KOPT-K1 (cell line): ENCODE measurements around the gene CCDC158.

Experiments used
- H3K27ac ChIP-seq: fragments of 200-600 bp; sonication (generic); 2 replicates; pipeline ENCODE4 v1.5.1; 2016; ENCODE audit warnings: antibody characterized with exemption, mild to moderate bottlenecking, low read depth, low read length; ENCODE audit not compliant: poor library complexity, severe bottlenecking
- H3K36me3 ChIP-seq: fragments of 200-600 bp; sonication (generic); 2 replicates; pipeline ENCODE4 v1.5.1; 2017; ENCODE audit warnings: antibody characterized with exemption, mild to moderate bottlenecking, low read length, moderate library complexity; ENCODE audit not compliant: insufficient read depth
- H3K9me3 ChIP-seq: fragments of 200-600 bp; sonication (generic); 2 replicates; pipeline ENCODE4 v1.5.1; 2017; ENCODE audit warnings: antibody characterized with exemption, low read length, mild to moderate bottlenecking; ENCODE audit not compliant: insufficient read depth, poor library complexity, severe bottlenecking

The CCDC158 gene

DNA sequence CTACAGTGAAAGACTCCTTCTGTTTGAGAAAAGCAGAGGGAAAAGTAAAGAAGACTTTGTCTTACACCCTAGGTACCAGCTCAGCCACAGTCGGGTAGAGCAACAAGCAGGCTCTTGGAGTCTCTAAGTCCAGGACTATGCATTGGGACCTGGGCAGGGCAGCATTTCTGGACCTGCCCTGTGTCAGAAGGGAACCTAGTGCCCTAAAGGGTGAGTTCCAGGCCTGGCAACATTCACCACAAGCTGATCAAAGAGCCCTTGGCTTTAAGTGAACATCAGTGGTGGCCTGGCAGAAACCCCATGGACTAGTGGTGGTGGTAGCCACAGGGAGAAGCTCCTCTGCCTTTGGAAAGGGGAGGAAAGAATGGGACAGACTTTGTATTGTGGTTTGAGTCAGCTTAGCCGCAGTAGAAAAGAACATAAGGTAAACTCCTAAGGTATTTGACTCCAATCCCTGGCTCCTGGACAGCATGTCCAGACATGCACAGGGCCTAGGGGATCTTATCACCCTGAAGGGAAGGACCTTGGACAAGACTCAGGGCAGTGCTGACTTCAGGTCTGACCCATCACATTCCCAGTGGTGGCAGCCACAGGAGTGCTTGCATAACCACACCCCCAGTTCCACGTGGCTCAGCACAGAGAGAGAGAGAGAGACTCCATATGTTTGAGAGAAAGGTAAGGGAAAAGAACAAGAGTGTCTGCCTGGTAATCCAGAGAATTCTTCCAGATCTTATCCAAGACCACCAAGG is 32.6 kb downstream of the CCDC158 start:
- Histone ChIP-seq H3K36me3 (no peaks in the 10 kb centered on the region), H3K9me3 (no peaks in the 10 kb centered on the region)

GRCh38 chr4:76386566-76387305 is 34.2 kb downstream of the CCDC158 start:
- no peaks in the 10 kb centered on the region for H3K36me3 ChIP-seq
- H3K9me3 ChIP-seq, result no peaks in the 10 kb centered on the region
- H3K27ac ChIP-seq, result no peak overlapping the region

More for the DNA sequence above, 32.6 kb downstream of the CCDC158 start:
- no peak overlapping the region for H3K27ac ChIP-seq

- no peak overlapping the region for H3K27ac ChIP-seq
These were observed 35.0 kb downstream of the CCDC158 start for GRCh38 chr4:76385974-76386373.

DNA sequence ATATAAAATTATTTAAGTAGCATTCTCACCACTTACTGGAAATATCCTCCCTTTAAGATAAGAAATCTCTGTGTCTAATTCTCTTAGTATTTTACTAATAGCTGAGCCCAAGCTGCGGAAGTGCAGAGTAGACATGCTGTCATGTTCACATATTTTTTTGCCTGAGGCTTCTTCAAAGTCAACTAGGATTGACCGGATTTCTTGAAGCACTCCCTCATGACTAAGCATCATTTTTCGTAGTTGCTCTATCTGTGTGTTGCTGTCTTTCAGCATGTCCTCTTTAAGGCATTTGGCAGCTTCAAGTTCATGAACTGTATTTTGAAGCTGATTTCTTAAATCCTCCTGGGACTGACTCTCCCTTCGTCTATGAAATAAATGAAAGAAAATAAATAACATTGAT is 36.9 kb downstream of the CCDC158 start:
- Histone ChIP-seq H3K27ac (no peak overlapping the region), H3K9me3 (no peaks in the 10 kb centered on the region), H3K36me3 (no peaks in the 10 kb centered on the region)

More at GRCh38 chr4:76385974-76386373, 35.0 kb downstream of the CCDC158 start:
- Histone ChIP-seq H3K9me3 (no peaks in the 10 kb centered on the region), H3K36me3 (no peaks in the 10 kb centered on the region)

DNA sequence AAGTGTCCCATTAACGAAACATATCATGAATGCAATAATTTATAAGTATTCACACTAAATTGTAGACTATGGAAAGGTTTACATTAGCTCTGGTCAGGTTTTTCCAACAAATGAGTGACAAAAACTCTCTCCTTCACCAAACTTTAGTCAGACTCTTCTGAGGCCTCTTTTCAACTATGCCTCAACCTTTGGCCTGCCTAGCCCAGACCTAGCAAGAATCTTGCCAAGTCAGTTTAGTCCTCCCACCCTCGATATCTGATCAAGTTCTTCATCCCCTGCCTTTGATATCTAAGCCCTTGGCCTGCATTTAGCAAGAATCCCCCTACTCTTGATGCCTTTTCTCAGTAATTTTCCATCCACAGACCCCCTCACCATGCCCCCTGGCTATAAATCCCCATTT is 37.9 kb downstream of the CCDC158 start:
- no peak overlapping the region for H3K27ac ChIP-seq
- no peaks in the 10 kb centered on the region for H3K9me3 ChIP-seq
- no peaks in the 10 kb centered on the region for H3K36me3 ChIP-seq

DNA sequence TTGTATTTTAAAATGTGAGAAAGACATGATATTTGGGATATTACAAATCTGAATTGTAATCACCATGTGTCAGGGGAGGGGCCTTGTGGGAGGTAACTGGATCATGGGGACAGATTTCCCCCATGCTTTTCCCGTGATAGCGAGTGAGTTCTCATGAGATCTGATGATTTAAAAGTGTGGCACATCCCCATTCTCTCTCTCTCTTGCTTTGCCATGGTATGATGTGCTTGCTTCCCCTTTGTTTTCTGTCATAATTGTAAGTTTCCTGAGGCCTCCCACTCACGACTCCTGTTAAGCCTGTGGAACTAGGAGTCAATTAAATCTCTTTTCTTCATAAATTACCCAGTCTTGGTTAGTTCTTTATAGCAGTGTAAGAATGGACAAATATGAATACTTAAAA is 39.0 kb downstream of the CCDC158 start:
- no peaks in the 10 kb centered on the region for H3K36me3 ChIP-seq
- H3K9me3 ChIP-seq, result no peaks in the 10 kb centered on the region
- H3K27ac ChIP-seq, result no peak overlapping the region

DNA sequence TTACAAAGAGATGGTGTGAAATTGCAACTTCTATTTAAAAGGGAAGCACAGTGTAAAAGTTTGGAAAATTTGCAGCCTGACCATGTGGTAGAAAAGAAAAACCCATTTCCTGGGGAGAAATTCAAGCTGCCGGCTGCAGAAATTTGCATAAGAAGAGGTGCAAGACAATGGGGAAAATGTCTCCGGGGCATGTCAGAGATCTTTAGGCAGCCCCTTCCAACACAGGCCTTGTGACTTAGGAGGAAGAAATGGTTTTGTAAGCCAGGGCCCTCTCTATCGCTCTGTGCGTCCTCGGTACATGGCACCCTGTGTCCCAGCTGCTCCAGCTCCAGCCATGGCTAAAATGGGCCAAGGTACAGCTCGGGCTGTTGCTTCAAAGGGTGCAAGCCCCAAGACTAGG is 40.4 kb downstream of the CCDC158 start:
- H3K27ac ChIP-seq, result no peak overlapping the region
- no peaks in the 10 kb centered on the region for H3K9me3 ChIP-seq
- H3K36me3 ChIP-seq, result no peaks in the 10 kb centered on the region

GRCh38 chr4:76377911-76378310 is 43.0 kb downstream of the CCDC158 start:
- Histone ChIP-seq H3K36me3 (no peaks in the 10 kb centered on the region), H3K27ac (no peak overlapping the region), H3K9me3 (no peaks in the 10 kb centered on the region)

DNA sequence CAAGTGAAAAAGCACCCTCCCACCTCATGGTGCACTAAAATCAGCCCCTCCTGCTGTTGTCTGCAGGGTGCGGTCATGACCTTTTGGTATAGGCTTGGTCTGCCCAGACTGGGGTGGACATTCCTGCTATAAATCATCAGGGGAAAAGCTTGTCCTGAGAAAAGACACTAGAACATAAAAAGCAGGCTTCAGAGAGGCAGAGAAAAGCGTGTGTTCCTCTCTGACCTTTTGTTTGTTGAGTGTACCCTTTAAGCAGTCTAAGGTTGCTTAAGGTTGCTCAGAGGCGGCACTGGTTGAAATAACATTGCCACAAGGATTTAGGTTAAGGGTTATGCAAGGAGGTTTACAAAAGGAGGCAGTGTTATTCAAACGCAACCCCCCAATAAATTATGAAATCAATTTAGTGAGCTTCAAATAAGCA is 43.5 kb downstream of the CCDC158 start:
- H3K27ac ChIP-seq, result no peak overlapping the region
- no peaks in the 10 kb centered on the region for H3K36me3 ChIP-seq
- H3K9me3 ChIP-seq, result no peaks in the 10 kb centered on the region

DNA sequence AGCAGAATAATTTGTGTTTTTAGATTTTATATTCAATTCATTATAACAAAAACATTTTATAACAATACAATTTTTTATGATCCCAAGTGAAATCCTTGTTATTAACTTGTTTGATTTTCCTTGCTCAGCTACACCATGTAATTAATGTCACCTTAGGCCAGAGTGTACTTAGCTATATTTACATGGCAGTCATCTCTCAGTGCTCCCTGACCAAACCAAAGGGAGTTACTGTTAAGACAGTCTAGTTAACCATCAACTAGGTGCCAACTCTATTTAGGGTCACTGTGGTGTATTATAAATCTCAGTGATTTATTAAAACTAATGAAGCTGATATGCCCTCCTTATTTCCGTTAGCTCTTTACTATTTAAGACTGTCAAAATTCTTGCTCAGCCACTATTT is 44.4 kb downstream of the CCDC158 start:
- Histone ChIP-seq H3K36me3 (no peaks in the 10 kb centered on the region), H3K27ac (no peak overlapping the region), H3K9me3 (no peaks in the 10 kb centered on the region)

DNA sequence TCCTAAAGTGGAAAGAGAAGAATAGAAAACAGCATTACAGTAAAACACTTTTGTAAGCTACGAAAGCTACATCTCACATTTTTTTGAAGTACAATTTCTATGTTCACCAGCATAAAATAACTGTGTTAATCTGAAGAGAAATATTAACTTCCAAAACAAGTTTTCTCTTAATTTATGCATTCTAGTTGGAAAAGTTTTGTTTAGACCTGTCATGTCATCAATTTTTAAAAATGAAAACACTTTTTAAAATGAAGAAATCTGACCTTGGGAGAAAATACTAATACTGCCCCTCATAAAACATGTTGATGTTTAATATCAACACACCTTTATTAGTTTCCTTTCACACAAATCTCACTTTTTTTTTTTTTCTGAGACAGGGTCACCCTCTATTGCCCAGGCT is 45.2 kb downstream of the CCDC158 start:
- Histone ChIP-seq H3K27ac (no peak overlapping the region), H3K36me3 (no peaks in the 10 kb centered on the region)

DNA sequence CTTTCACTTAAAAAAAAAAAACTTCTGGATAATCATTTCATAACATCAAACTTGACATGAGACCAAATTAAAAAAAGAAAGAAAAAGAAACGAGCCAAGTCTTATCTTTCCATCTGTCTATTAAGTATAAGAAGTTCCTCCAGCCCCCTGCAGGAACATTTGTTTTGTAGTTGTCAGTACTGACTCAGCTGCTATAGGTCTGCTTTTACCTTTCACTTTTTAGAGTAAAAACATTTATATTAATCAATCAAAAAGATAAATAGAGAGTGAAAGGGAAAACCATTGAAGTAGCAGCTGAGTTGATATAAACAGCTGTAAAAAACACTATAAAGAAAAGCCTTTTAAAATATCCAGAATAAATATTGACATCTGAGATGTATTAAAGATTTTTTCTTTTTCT is 46.1 kb downstream of the CCDC158 start:
- H3K27ac ChIP-seq, result no peak overlapping the region
- H3K9me3 ChIP-seq, result no peaks in the 10 kb centered on the region
- H3K36me3 ChIP-seq, result no peaks in the 10 kb centered on the region

More for the DNA sequence above, 45.2 kb downstream of the CCDC158 start:
- H3K9me3 ChIP-seq, result no peaks in the 10 kb centered on the region

DNA sequence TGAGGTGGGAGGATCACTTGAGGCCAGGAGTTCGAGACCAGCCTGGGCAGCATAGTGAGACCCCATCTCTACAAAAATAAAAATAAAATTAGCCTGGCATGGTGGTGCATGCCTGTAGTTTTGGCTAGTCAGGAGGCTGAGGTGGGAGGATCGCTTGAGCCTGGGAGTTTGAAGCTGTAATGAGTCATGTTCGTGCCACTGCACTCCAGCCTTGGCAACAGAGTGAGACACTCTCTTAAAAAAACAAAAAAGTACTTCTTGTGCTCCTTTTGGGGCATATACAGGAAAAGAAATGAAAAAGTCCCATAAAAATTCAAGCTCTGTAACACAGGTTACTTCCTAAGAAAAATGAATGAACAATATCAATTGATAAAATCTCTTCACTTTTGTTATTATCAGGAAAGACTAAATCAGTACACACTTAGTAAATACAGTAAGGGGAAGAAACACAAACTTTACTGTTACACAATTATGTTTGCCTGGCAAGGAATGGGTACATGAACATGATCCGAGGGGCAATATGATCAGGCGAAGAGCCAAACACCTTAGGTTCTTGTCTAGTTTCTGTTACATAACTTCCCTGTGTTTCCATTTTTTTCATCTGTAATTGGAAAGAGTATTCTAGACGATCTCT is 46.9 kb downstream of the CCDC158 start:
- no peak overlapping the region for H3K27ac ChIP-seq
- H3K36me3 ChIP-seq, result no peaks in the 10 kb centered on the region
- no peaks in the 10 kb centered on the region for H3K9me3 ChIP-seq

DNA sequence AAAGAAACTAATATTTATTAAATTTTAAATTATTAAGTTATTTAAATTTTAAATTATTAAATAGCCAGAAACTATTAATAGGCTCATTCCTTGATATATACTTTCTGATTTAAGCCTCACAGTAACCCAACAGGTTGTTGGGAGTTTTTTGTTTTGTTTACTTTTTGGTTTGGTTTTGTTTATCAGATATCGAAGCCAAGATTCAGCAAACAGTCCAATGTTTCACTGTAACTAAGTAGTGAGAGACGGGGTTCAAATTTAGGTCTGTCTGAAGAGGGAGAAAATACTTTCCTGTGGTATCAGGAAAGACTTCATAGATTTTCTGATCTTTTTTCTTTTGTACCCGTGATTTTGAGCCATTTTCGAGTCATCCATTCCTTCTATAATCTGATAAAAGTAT is 54.2 kb downstream of the CCDC158 start:
- H3K36me3 ChIP-seq, result no peaks in the 10 kb centered on the region
- H3K27ac ChIP-seq, result no peak overlapping the region
- H3K9me3 ChIP-seq, result no peaks in the 10 kb centered on the region

GRCh38 chr4:76365636-76366035 is 55.3 kb downstream of the CCDC158 start:
- no peaks in the 10 kb centered on the region for H3K9me3 ChIP-seq
- no peak overlapping the region for H3K27ac ChIP-seq
- H3K36me3 ChIP-seq, result no peaks in the 10 kb centered on the region
